Stomach (tissue), 4 donors: Measurements from ENCODE around the gene BABAM2.

ENCODE experiments used
- EP300 ChIP-seq: sonication (generic); formaldehyde crosslinking; IDR thresholded peaks from one replicate; pipeline ENCODE4 v1.6.1; 2017; ENCODE audit warnings: antibody characterized with exemption
- POLR2A ChIP-seq, 4 donors: fragments of 450-650 bp; IDR thresholded peaks; one replicate each; pipeline ENCODE4 v1.6.1; 2016; ENCODE audit warnings: antibody characterized with exemption in 4 of 4, control low read depth in 2 of 4, mild to moderate bottlenecking in 1 of 4, moderate library complexity in 1 of 4
- POLR2AphosphoS5 ChIP-seq, 3 donors: sonication (generic); formaldehyde crosslinking; IDR thresholded peaks; one replicate each; pipeline ENCODE4 v1.6.1; 2016; ENCODE audit warnings: antibody characterized with exemption in 3 of 3
- TF ChIP-seq, protein P1 (sequence below), 7 experiments: fragments of 450-650 bp in 4 of 7; fragments of 200-600 bp in 3 of 7; sonication (generic) in 3 of 7; IDR thresholded peaks; one replicate each; pipeline ENCODE4 v1.5.1; 2016 to 2019; ENCODE audit warnings: antibody characterized with exemption in 7 of 7, control low read depth in 2 of 7, mild to moderate bottlenecking in 1 of 7

DNA sequence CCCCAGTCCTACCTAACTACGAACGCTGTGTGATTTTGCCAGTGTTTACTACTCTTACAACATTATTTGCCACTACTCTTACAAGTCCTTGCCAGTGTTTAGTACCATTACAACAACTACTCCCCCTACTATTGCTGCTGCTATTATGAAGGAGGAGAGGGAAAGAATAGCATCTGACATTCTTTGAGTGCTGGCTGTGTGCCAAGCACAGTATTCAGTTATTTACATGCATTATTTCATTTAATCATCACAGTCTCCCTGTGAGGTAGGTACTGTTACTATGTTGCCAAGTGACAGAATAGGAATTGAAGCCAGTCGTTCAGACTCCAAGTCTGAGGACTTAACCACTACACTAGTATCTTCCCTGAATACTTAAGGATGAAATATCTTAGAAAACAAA, 316.2 kb downstream of the BABAM2 start:
- TF ChIP-seq, protein P1, sequence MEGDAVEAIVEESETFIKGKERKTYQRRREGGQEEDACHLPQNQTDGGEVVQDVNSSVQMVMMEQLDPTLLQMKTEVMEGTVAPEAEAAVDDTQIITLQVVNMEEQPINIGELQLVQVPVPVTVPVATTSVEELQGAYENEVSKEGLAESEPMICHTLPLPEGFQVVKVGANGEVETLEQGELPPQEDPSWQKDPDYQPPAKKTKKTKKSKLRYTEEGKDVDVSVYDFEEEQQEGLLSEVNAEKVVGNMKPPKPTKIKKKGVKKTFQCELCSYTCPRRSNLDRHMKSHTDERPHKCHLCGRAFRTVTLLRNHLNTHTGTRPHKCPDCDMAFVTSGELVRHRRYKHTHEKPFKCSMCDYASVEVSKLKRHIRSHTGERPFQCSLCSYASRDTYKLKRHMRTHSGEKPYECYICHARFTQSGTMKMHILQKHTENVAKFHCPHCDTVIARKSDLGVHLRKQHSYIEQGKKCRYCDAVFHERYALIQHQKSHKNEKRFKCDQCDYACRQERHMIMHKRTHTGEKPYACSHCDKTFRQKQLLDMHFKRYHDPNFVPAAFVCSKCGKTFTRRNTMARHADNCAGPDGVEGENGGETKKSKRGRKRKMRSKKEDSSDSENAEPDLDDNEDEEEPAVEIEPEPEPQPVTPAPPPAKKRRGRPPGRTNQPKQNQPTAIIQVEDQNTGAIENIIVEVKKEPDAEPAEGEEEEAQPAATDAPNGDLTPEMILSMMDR (IDR thresholded peaks at IDR 0.05), result no peak
- TF ChIP-seq EP300 (no peak), POLR2A (IDR thresholded peaks at IDR 0.05) (no peak), POLR2AphosphoS5 (IDR thresholded peaks at IDR 0.05) (no peak)
